Thyroid gland (tissue), 4 donors: ENCODE data around the gene GGTA1.

ENCODE experiments used
- CTCF ChIP-seq, 6 experiments: fragments of 200-600 bp in 3 of 6; fragments of 450-650 bp in 3 of 6; sonication (generic) in 3 of 6; IDR thresholded peaks; one replicate each; pipeline ENCODE4 v1.5.1; 2016 to 2019; ENCODE audit warnings: antibody characterized with exemption in 6 of 6, mild to moderate bottlenecking in 2 of 6, inconsistent platforms in 1 of 6, moderate library complexity in 1 of 6
- POLR2A ChIP-seq, 2 donors: fragments of 450-650 bp; IDR thresholded peaks; one replicate each; pipeline ENCODE4 v1.6.1; 2017; ENCODE audit warnings: antibody characterized with exemption in 2 of 2, mild to moderate bottlenecking in 2 of 2, moderate library complexity in 1 of 2

- no peak for TF ChIP-seq CTCF (IDR thresholded peaks at IDR 0.05)
- TF ChIP-seq POLR2A (IDR thresholded peaks at IDR 0.05) = no peak
These were observed 40.1 kb downstream of the GGTA1 start for GRCh38 chr9:121459513-121459912.
